Neutrophil (primary cell): ENCODE data around the gene EPHA6.

Experiments used
- H3K27ac ChIP-seq: fragments of 200-600 bp; sonication (generic); 2 replicates; pipeline ENCODE4 v1.5.1; 2016; ENCODE audit warnings: mild to moderate bottlenecking, moderate library complexity
- H3K27me3 ChIP-seq: fragments of 200-600 bp; sonication (generic); 2 replicates; pipeline ENCODE4 v1.6.0; 2016; ENCODE audit warnings: mild to moderate bottlenecking
- H3K36me3 ChIP-seq: fragments of 200-600 bp; sonication (generic); 2 replicates; pipeline ENCODE4 v1.5.1; 2017
- H3K4me1 ChIP-seq, 2 experiments: fragments of 200-600 bp in 1 of 2; sonication (generic) in 1 of 2; 1 replicate in 1 of 2; 2 replicates in 1 of 2; pipeline versions ENCODE4 v1.5.1 to v1.6.1; 2013 to 2016; ENCODE audit warnings: low read depth in 1 of 2, low read length in 1 of 2, mild to moderate bottlenecking in 1 of 2, moderate library complexity in 1 of 2; ENCODE audit not compliant: control insufficient read depth in 1 of 2, insufficient read depth in 1 of 2
- H3K4me3 ChIP-seq, 2 experiments: fragments of 200-600 bp in 1 of 2; sonication (generic) in 1 of 2; 1 replicate in 1 of 2; 2 replicates in 1 of 2; pipeline ENCODE4 v1.5.1; 2013 to 2016; ENCODE audit warnings: low read depth in 1 of 2, low read length in 1 of 2, mild to moderate bottlenecking in 1 of 2, moderate library complexity in 1 of 2
- H3K9me3 ChIP-seq: fragments of 200-600 bp; sonication (generic); 2 replicates; pipeline ENCODE4 v1.5.1; 2016
- TF ChIP-seq, protein P1 (sequence below): fragments of 200-600 bp; sonication (generic); IDR thresholded peaks from 2 replicates; pipeline ENCODE4 v1.5.1; 2016; ENCODE audit warnings: antibody characterized with exemption

Gene EPHA6

DNA sequence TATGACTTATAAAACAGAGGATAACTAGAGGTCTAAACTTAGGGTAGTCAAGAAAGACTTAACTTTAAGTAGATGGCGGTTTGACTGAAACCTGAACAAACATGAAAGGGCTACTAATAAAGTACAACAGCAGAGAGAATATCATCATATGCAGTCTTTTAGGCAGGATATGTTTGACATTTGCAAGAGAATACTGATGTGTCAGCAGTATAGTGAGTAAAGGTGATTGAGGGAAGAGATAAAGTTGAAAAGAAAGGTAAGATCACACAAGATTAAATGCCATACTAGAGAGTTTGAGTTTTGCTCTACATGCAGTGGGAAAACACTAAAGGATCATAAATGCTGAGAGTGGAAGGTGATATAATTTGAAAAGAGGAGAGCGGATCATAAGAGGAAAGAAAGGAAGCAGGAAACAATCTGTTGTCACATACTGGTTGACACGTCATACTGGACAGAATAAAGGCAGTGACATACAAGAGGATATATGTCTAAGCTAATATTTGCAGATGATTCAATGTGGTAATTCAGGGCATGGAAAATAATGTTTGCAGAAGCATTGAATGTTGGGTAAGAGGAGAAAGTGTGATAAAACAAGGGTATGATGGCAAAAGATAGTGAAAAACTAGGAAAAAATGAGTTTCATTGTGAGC, 223.0 kb downstream of the EPHA6 start:
- Histone ChIP-seq H3K27ac (no peak overlapping the region), H3K9me3 (no peaks in the 10 kb centered on the region), H3K4me1 (no peaks in the 10 kb centered on the region), H3K36me3 (no peaks in the 10 kb centered on the region), H3K27me3 (no peaks in the 10 kb centered on the region), H3K4me3 (no peak overlapping the region)
- TF ChIP-seq, protein P1, sequence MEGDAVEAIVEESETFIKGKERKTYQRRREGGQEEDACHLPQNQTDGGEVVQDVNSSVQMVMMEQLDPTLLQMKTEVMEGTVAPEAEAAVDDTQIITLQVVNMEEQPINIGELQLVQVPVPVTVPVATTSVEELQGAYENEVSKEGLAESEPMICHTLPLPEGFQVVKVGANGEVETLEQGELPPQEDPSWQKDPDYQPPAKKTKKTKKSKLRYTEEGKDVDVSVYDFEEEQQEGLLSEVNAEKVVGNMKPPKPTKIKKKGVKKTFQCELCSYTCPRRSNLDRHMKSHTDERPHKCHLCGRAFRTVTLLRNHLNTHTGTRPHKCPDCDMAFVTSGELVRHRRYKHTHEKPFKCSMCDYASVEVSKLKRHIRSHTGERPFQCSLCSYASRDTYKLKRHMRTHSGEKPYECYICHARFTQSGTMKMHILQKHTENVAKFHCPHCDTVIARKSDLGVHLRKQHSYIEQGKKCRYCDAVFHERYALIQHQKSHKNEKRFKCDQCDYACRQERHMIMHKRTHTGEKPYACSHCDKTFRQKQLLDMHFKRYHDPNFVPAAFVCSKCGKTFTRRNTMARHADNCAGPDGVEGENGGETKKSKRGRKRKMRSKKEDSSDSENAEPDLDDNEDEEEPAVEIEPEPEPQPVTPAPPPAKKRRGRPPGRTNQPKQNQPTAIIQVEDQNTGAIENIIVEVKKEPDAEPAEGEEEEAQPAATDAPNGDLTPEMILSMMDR = no peak

- Histone ChIP-seq H3K9me3 (no peaks in the 10 kb centered on the region), H3K27ac (no peak overlapping the region), H3K4me1 (no peaks in the 10 kb centered on the region), H3K36me3 (no peaks in the 10 kb centered on the region), H3K4me3 (no peak overlapping the region), H3K27me3 (no peaks in the 10 kb centered on the region)
- TF ChIP-seq, protein P1 = no peak
Observed at GRCh38 chr3:97043411-97043810, 229.0 kb downstream of the EPHA6 start.

DNA sequence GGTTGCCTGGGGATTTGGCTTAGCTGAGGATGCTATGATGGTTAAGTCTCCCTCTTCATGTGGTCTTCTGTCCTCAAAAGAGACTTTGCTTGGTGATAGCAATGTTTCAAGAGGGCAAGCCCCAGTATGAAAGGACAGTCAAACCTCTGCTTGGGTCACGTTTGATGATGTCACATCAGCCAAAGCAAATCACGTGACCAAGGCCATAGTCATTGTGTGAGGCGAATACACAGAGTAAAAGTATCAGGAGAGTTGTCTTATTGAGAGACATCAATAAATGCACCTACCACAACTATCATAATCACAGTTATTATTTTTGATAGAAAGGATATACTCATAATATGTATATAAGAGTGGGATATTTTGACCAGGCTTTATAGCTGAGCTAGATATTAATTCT, 243.0 kb downstream of the EPHA6 start:
- no peak overlapping the region for H3K4me3 ChIP-seq
- TF ChIP-seq, protein P1 = no peak
- H3K27ac ChIP-seq = no peak overlapping the region
- H3K4me1 ChIP-seq = no peaks in the 10 kb centered on the region
- no peaks in the 10 kb centered on the region for H3K9me3 ChIP-seq
- no peaks in the 10 kb centered on the region for H3K27me3 ChIP-seq
- no peaks in the 10 kb centered on the region for H3K36me3 ChIP-seq

GRCh38 chr3:97059168-97059567, 244.8 kb downstream of the EPHA6 start:
- Histone ChIP-seq H3K4me1 (no peaks in the 10 kb centered on the region), H3K4me3 (no peak overlapping the region), H3K27me3 (no peaks in the 10 kb centered on the region), H3K9me3 (no peaks in the 10 kb centered on the region), H3K27ac (no peak overlapping the region), H3K36me3 (no peaks in the 10 kb centered on the region)
- TF ChIP-seq, protein P1 = no peak

GRCh38 chr3:97066531-97066930, 252.1 kb downstream of the EPHA6 start:
- Histone ChIP-seq H3K4me1 (no peaks in the 10 kb centered on the region), H3K27ac (no peak overlapping the region), H3K36me3 (no peaks in the 10 kb centered on the region), H3K27me3 (no peaks in the 10 kb centered on the region), H3K9me3 (no peaks in the 10 kb centered on the region), H3K4me3 (no peak overlapping the region)
- TF ChIP-seq, protein P1 = no peak
